K562 (cell line): Measurements from ENCODE around the gene HSPA1L. TPM values are rescaled to one million over a fixed set of nuclear protein-coding genes. Genes with fewer than 3 reads are reported as not detected.
"Not testable (repeated sequence)": the region's sequence is repeated elsewhere in the genome, so short reads cannot be mapped to it uniquely, and the experiment has no call there.

Source experiments
- ATAC-seq: fragments of 200-7000 bp; cut with Tn5 transposase; 3 replicates; pipeline ENCODE4 v1.9.1; 2020; ENCODE audit warnings: moderate library complexity
- BruUV-seq: library from RNA; stranded (reverse); fragments of 400-500 nt; replicated peaks from 2 replicates; lab custom pipeline; 2021; lab: Mats Ljungman, UMichigan
- CTCF ChIA-PET: fragments of 300-600 bp; formaldehyde crosslinking; extraction: SDS; loops from one replicate; lab custom pipeline; 2021; ENCODE audit warnings: low intra/inter-chr PET ratio; lab: Yijun Ruan, JAX
- POLR2A ChIA-PET: fragments of 300-600, 350-650 bp; sonication (Branson Sonifier 250); formaldehyde crosslinking; extraction: SDS; loops from one replicate; lab custom pipeline; 2021; ENCODE audit warnings: antibody characterized with exemption, inconsistent platforms; lab: Yijun Ruan, JAX
- DNase-seq, 4 experiments: peaks; one replicate each; pipeline versions ENCODE4 v3.0.0 to v3.0.0-alpha.2; 2011 to 2018; ENCODE audit warnings: low spot score in 3 of 4, mixed read lengths in 3 of 4; ENCODE audit errors: extremely low read depth in 1 of 4
- FAIRE-seq: peaks from 2 replicates; lab custom pipeline; 2011; peaks lifted over from hg19 to GRCh38; lab: Jason Lieb, UNC
- H2AFZ ChIP-seq: 2 replicates; pipeline ENCODE4 v1.6.0; 2011; ENCODE audit warnings: low read depth, low read length, control low read depth, inconsistent platforms
- H3K27ac ChIP-seq: fragments of 200-600 bp; 3 replicates; pipeline ENCODE4 v1.8.0; 2011; ENCODE audit warnings: low read depth, mild to moderate bottlenecking, control low read depth, inconsistent platforms, low read length, moderate library complexity, mixed read lengths; ENCODE audit errors: extremely low read depth
- H3K27me3 ChIP-seq, 2 experiments: fragments of 300-600 bp in 1 of 2; 2 replicates in 1 of 2; 3 replicates in 1 of 2; pipeline versions ENCODE4 v1.6.0 to v1.8.0; 2011; ENCODE audit warnings: inconsistent platforms in 2 of 2, low read length in 2 of 2, mild to moderate bottlenecking in 1 of 2, mixed read lengths in 1 of 2, moderate library complexity in 1 of 2; ENCODE audit not compliant: control insufficient read depth in 2 of 2, insufficient read depth in 2 of 2
- H3K36me3 ChIP-seq: fragments of 300-600 bp; 3 replicates; pipeline ENCODE4 v1.8.0; 2011; ENCODE audit warnings: mild to moderate bottlenecking, low read length, inconsistent platforms; ENCODE audit not compliant: control insufficient read depth, insufficient read depth
- H3K4me1 ChIP-seq, 2 experiments: fragments of 200-600 bp in 1 of 2; replicated peaks in 1 of 2; 2 replicates in 1 of 2; 3 replicates in 1 of 2; pipeline versions ENCODE4 v1.5.1 to v1.8.0; 2011; ENCODE audit warnings: inconsistent platforms in 2 of 2, low read length in 2 of 2, mild to moderate bottlenecking in 1 of 2, mixed read lengths in 1 of 2, moderate library complexity in 1 of 2; ENCODE audit not compliant: control insufficient read depth in 2 of 2, insufficient read depth in 2 of 2
- H3K4me2 ChIP-seq: 2 replicates; pipeline ENCODE4 v1.6.1; 2011; ENCODE audit warnings: low read length, control low read depth, inconsistent platforms, mixed read lengths; ENCODE audit not compliant: insufficient read depth
- H3K4me3 ChIP-seq: fragments of 200-600 bp; sonication (generic), shearing (Covaris generic); 2 replicates; pipeline ENCODE4 v1.5.1; 2016; ENCODE audit warnings: control low read depth, inconsistent platforms
- H3K79me2 ChIP-seq: fragments of 200-600 bp; 3 replicates; pipeline ENCODE4 v1.8.0; 2011; ENCODE audit warnings: low read length, inconsistent platforms; ENCODE audit not compliant: control insufficient read depth, insufficient read depth
- H3K9ac ChIP-seq, 2 experiments: 2 replicates each; pipeline versions ENCODE4 v1.6.0 to v1.6.1; 2011; ENCODE audit warnings: low read depth in 2 of 2, low read length in 2 of 2, control low read depth in 1 of 2, inconsistent platforms in 1 of 2, mild to moderate bottlenecking in 1 of 2, mixed read lengths in 1 of 2; ENCODE audit not compliant: insufficient read depth in 1 of 2
- H3K9me1 ChIP-seq: one replicate; pipeline ENCODE4 v1.6.0; 2011; ENCODE audit warnings: inconsistent platforms, mild to moderate bottlenecking, low read length, moderate library complexity; ENCODE audit not compliant: control insufficient read depth, insufficient read depth
- H3K9me3 ChIP-seq: replicated peaks from 2 replicates; pipeline ENCODE4 v1.5.1; 2011; ENCODE audit warnings: low read depth, low read length, inconsistent platforms; ENCODE audit not compliant: control insufficient read depth, insufficient read depth
- H4K20me1 ChIP-seq: replicated peaks from 2 replicates; pipeline ENCODE4 v1.6.1; 2011; ENCODE audit warnings: low read length, inconsistent platforms, mixed read lengths; ENCODE audit not compliant: control insufficient read depth, insufficient read depth
- BCOR ChIP-seq: fragments of 450-650 bp; IDR thresholded peaks from 2 replicates; pipeline ENCODE4 v1.6.1; 2016
- BRCA1 ChIP-seq, 2 experiments: fragments of 450-650 bp in 1 of 2; sonication (generic) in 1 of 2; formaldehyde crosslinking in 1 of 2; IDR thresholded peaks; 2 replicates each; pipeline versions ENCODE4 v1.5.0 to v1.6.1; 2017 to 2020; ENCODE audit warnings: mild to moderate bottlenecking in 1 of 2, missing genetic modification reagents in 1 of 2
- CAMTA2 ChIP-seq: fragments of 250-450 bp; sonication (Bioruptor Pico); conservative IDR thresholded peaks from 2 replicates; pipeline ENCODE4 v1.5.1; 2022
- CTCF ChIP-seq, 3 experiments: IDR thresholded peaks in 2 of 3; conservative IDR thresholded peaks in 1 of 3; 2 replicates each; pipeline ENCODE4 v1.5.1; 2011 to 2012; ENCODE audit warnings: low read length in 3 of 3, mild to moderate bottlenecking in 3 of 3, control low read depth in 2 of 3, improper control_type of control experiment in 1 of 3, inconsistent platforms in 1 of 3, low read depth in 1 of 3, mixed read lengths in 1 of 3, moderate library complexity in 1 of 3; ENCODE audit not compliant: insufficient read depth in 2 of 3
- KLF1 ChIP-seq: fragments of 450-650 bp; IDR thresholded peaks from 2 replicates; pipeline ENCODE4 v1.6.1; 2016; ENCODE audit warnings: missing genetic modification characterization, missing compliant biosample characterization
- RREB1 ChIP-seq: fragments of 250-450 bp; sonication (Bioruptor Pico); IDR thresholded peaks from 2 replicates; pipeline ENCODE4 v1.4.0; 2020
- THRB ChIP-seq: fragments of 450-650 bp; formaldehyde crosslinking; conservative IDR thresholded peaks from 2 replicates; pipeline ENCODE4 v1.4.0; 2022; ENCODE audit warnings: mild to moderate bottlenecking, missing genetic modification characterization
- ZBTB26 ChIP-seq: fragments of 450-650 bp; formaldehyde crosslinking; IDR thresholded peaks from 2 replicates; pipeline ENCODE4 v1.4.0; 2022; ENCODE audit warnings: missing genetic modification characterization
- ZNF143 ChIP-seq: sonication (generic); formaldehyde crosslinking; IDR thresholded peaks from 2 replicates; pipeline ENCODE4 v1.9.0; 2022; ENCODE audit warnings: mild to moderate bottlenecking, missing genetic modification reagents
- WGBS: fragments of 100-300 bp; shearing (Covaris generic); methylation state at CpG from one replicate; pipeline ENCODE4 v1.1.6; 2016; ENCODE audit warnings: low coverage, mixed read lengths; ENCODE audit not compliant: insufficient coverage; ENCODE audit errors: missing lambda C conversion rate; 5-methylcytosine and 5-hydroxymethylcytosine counted together
- in situ Hi-C: fragments of 300-500 bp; cut with MboI; formaldehyde crosslinking; loops from 4 replicates; pipeline ENCODE4 v1.15.0; 2018; ENCODE audit warnings: inconsistent platforms, mixed read lengths
- intact Hi-C: fragments of 100-400 bp; cut with micrococcal nuclease; formaldehyde crosslinking; loops from 2 replicates; pipeline ENCODE4 v1.14.2; 2022
- polyA plus RNA-seq, 8 experiments: library from polyadenylated mRNA; depleted of rRNA in 4 of 8; stranded (reverse) in 5 of 8; unstranded in 3 of 8; fragments of >200 nt; fragmentation: Nextera tagmentation in 2 of 8; fragmentation: Illumina TruSeq in 1 of 8; extraction: Ambion mirVana in 2 of 8; extraction: Trizol in 1 of 8; gene quantifications; 2 replicates each; pipeline versions ENCODE4 v1.2.1 to v1.2.3, GENCODE V29; 2011 to 2014; ENCODE audit warnings: inconsistent platforms in 1 of 8, missing spikeins in 1 of 8
- total RNA-seq, 7 experiments: library from RNA; depleted of rRNA in 6 of 7; stranded (reverse); fragments of >200 nt in 6 of 7; fragmentation: Illumina TruSeq in 2 of 7; extraction: Trizol in 2 of 7; gene quantifications; 2 replicates each; pipeline versions ENCODE4 v1.2.1 to v1.2.3, GENCODE V29; 2011 to 2021; ENCODE audit warnings: low replicate concordance in 1 of 7

HSPA1L gene
- total and polyA plus RNA-seq, 9 of the 15 experiments (the other 6 are each of a cell fraction or from before 2014, with no cell fraction given), result 0.14 to 2.1 (median 1.3) TPM

- FAIRE-seq; intact Hi-C loops; DNase-seq; H4K20me1 ChIP-seq; ATAC-seq; H3K27me3 ChIP-seq; H3K9me1 ChIP-seq; H3K9me3 ChIP-seq; BruUV-seq; TF ChIP-seq BRCA1 (IDR thresholded peaks at IDR 0.05): not testable (repeated sequence)
- whole genome bisulfite sequencing, result 26% methylated on average over 16 of the region's 16 CpGs
- H3K9ac ChIP-seq, result peak overlapping the region; percentile 63 to 87; a peak in 3 of 4 replicates
- H3K36me3 ChIP-seq, result peaks cover 39% of the 10 kb centered on the region; the same call in 2 of the 3 replicates
- in situ Hi-C loops, result loop anchor here (5.0 kb wide), 1 partner anchor 202 kb away; the partner anchor contains the start of genes C6orf47 and GPANK1
- H3K4me2 ChIP-seq, result peak overlapping the region; percentile 85
- peak overlapping the region; percentile 90 for H2AFZ ChIP-seq
- H3K4me3 ChIP-seq, result peak overlapping the region; percentile 62
- peak overlapping the region; percentile 73; the same call in 1 of the 3 replicates for H3K27ac ChIP-seq
- H3K79me2 ChIP-seq, result peaks cover 24% of the 10 kb centered on the region
- CTCF ChIA-PET, result interaction anchor here (0.6 to 1.4 kb wide), 6 partner anchors 24 to 183 kb away, joined by 3 to 5 read pairs (median 4); partner anchors contain the start of genes LY6G5C and VARS1
- H3K4me1 ChIP-seq, result peaks cover 13 to 46% of the 10 kb centered on the region in 2 experiments; a peak in 4 of 5 replicates
- POLR2A ChIA-PET, result interaction anchor here (0.6 to 4.3 kb wide), 19 partner anchors 8 to 326 kb away, joined by 3 to 123 read pairs (median 5); partner anchors contain the start of genes BAG6, C6orf47, CSNK2B and GPANK1
- TF ChIP-seq ZBTB26 (CRISPR knock-in tag), result peak; percentile 91; the same call in 1 of the 2 replicates
- peak; percentile 57; the same call in 1 of the 2 replicates for TF ChIP-seq THRB
- 0 out of 6 replicates have a peak, but pooled peaks of 1 of the 3 experiments have one; percentile 3 for TF ChIP-seq CTCF (IDR thresholded peaks at IDR 0.05 in 2 of 3, conservative IDR thresholded peaks at IDR 0.05 in 1 of 3; ENCODE audit: insufficient read depth in 2 of 3, low read depth in 1 of 3, low read length in 3 of 3)
- 0 out of 2 replicates have a peak, but pooled peaks have one; percentile 26 for TF ChIP-seq KLF1 (tag)
- TF ChIP-seq BCOR, result peak; percentile 28; the same call in 1 of the 2 replicates
- 0 out of 2 replicates have a peak, but pooled peaks have one; percentile 29 for TF ChIP-seq CAMTA2
- TF ChIP-seq BRCA1 (CRISPR knock-in tag; IDR thresholded peaks at IDR 0.05), result 0 out of 2 replicates have a peak, but pooled peaks have one; percentile 84
- 0 out of 2 replicates have a peak, but pooled peaks have one; percentile 2 for TF ChIP-seq RREB1 (CRISPR knock-in tag)
- peak; percentile 59 for TF ChIP-seq ZNF143 (CRISPR knock-in tag)
Measured at GRCh38 chr6:31864123-31864562, 49.1 kb upstream of the HSPA1L start.
